Neural cell (in vitro differentiated cells): ENCODE measurements around the gene LCNL1. TPM values are rescaled to one million over a fixed set of nuclear protein-coding genes. Genes with fewer than 3 reads are reported as not detected.

Experiments used
- H2AFZ ChIP-seq: fragments of 200-600, 300-800 bp; sonication (generic), shearing (Covaris generic); 2 replicates; pipeline ENCODE4 v1.6.0; 2014; ENCODE audit warnings: low read depth, mild to moderate bottlenecking, antibody characterized with exemption, low read length, moderate library complexity
- H3F3A ChIP-seq: fragments of 200-600 bp; shearing (Covaris generic); 2 replicates; pipeline ENCODE4 v1.6.1; 2016; ENCODE audit warnings: mild to moderate bottlenecking, moderate library complexity, mixed read lengths, antibody characterized with exemption, low read length; ENCODE audit not compliant: insufficient read depth, poor library complexity, severe bottlenecking
- H3K27ac ChIP-seq: fragments of 200-600, 300-800 bp; sonication (generic), shearing (Covaris generic); 2 replicates; pipeline ENCODE4 v1.5.1; 2014; ENCODE audit warnings: mild to moderate bottlenecking, low read length, moderate library complexity
- H3K27me3 ChIP-seq: fragments of 300-800, 200-600 bp; sonication (generic), shearing (Covaris generic); 2 replicates; pipeline ENCODE4 v1.6.0; 2014; ENCODE audit warnings: mild to moderate bottlenecking, low read depth, low read length, moderate library complexity; ENCODE audit not compliant: insufficient read depth
- H3K36me3 ChIP-seq: fragments of 300-800, 200-600 bp; sonication (generic), shearing (Covaris generic); 2 replicates; pipeline ENCODE4 v1.5.1; 2014; ENCODE audit warnings: mild to moderate bottlenecking, antibody characterized with exemption, low read length, moderate library complexity; ENCODE audit not compliant: insufficient read depth
- H3K4me2 ChIP-seq: fragments of 300-800, 200-600 bp; sonication (generic), shearing (Covaris generic); 2 replicates; pipeline ENCODE4 v1.6.0; 2014; ENCODE audit warnings: mild to moderate bottlenecking, low read length
- H3K4me3 ChIP-seq: fragments of 300-800, 200-600 bp; sonication (generic), shearing (Covaris generic); 2 replicates; pipeline ENCODE4 v1.5.1; 2014; ENCODE audit warnings: mild to moderate bottlenecking, low read length, moderate library complexity
- H3K79me2 ChIP-seq: fragments of 200-600 bp; shearing (Covaris generic); replicated peaks from 2 replicates; pipeline ENCODE4 v1.6.0; 2014; ENCODE audit warnings: mild to moderate bottlenecking, low read length, moderate library complexity; ENCODE audit not compliant: insufficient read depth
- H3K9ac ChIP-seq: fragments of 300-800, 200-600 bp; sonication (generic), shearing (Covaris generic); 2 replicates; pipeline ENCODE4 v1.6.1; 2016; ENCODE audit warnings: mild to moderate bottlenecking, low read length, mixed read lengths
- H3K9me2 ChIP-seq: fragments of 200-600 bp; shearing (Covaris generic); 2 replicates; pipeline ENCODE4 v1.6.1; 2016; ENCODE audit warnings: mild to moderate bottlenecking, low read length, mixed read lengths; ENCODE audit not compliant: insufficient read depth
- H3K9me3 ChIP-seq: fragments of 200-600, 300-800 bp; sonication (generic), shearing (Covaris generic); 2 replicates; pipeline ENCODE4 v1.6.1; 2016; ENCODE audit warnings: mild to moderate bottlenecking, mixed run types, low read length, moderate library complexity, mixed read lengths
- H4K20me1 ChIP-seq: fragments of 200-600 bp; shearing (Covaris generic); 2 replicates; pipeline ENCODE4 v1.6.1; 2016; ENCODE audit warnings: mild to moderate bottlenecking, mixed run types; ENCODE audit not compliant: insufficient read depth
- CTCF ChIP-seq: fragments of 450-650 bp; IDR thresholded peaks from 2 replicates; pipeline ENCODE4 v1.5.1; 2014; ENCODE audit warnings: antibody characterized with exemption, mild to moderate bottlenecking, moderate library complexity; ENCODE audit not compliant: poor library complexity, severe bottlenecking
- EP300 ChIP-seq: fragments of 450-650 bp; conservative IDR thresholded peaks from 2 replicates; pipeline ENCODE4 v1.6.1; 2014; ENCODE audit warnings: antibody characterized with exemption, mild to moderate bottlenecking, moderate library complexity; ENCODE audit not compliant: poor library complexity, severe bottlenecking
- EZH2 ChIP-seq: fragments of 200-600, 300-800 bp; shearing (Covaris generic), sonication (generic); IDR thresholded peaks from 2 replicates; pipeline ENCODE4 v1.6.1; 2014; ENCODE audit warnings: antibody characterized with exemption, low read length, borderline replicate concordance, mild to moderate bottlenecking; ENCODE audit not compliant: insufficient read depth, poor library complexity, severe bottlenecking
- MXI1 ChIP-seq: fragments of 450-650 bp; conservative IDR thresholded peaks from 2 replicates; pipeline ENCODE4 v1.6.1; 2014; ENCODE audit warnings: antibody characterized with exemption, mild to moderate bottlenecking; ENCODE audit not compliant: poor library complexity, severe bottlenecking
- POLR2AphosphoS5 ChIP-seq: IDR thresholded peaks from 2 replicates; pipeline ENCODE4 v1.6.1; 2012
- RAD21 ChIP-seq: fragments of 450-650 bp; conservative IDR thresholded peaks from 2 replicates; pipeline ENCODE4 v1.6.1; 2014; ENCODE audit warnings: antibody characterized with exemption, mild to moderate bottlenecking, moderate library complexity
- REST ChIP-seq: IDR thresholded peaks from 2 replicates; pipeline ENCODE4 v1.6.1; 2012; ENCODE audit warnings: borderline replicate concordance
- SMC3 ChIP-seq: fragments of 450-650 bp; conservative IDR thresholded peaks from 2 replicates; pipeline ENCODE4 v1.6.1; 2014; ENCODE audit warnings: antibody characterized with exemption, mild to moderate bottlenecking, moderate library complexity; ENCODE audit not compliant: poor library complexity
- TAF1 ChIP-seq: IDR thresholded peaks from 2 replicates; pipeline ENCODE4 v1.6.1; 2012; ENCODE audit warnings: low read depth
- polyA plus RNA-seq: library from polyadenylated mRNA; depleted of rRNA; stranded (reverse); fragments of >200 nt; gene quantifications from 2 replicates; pipeline ENCODE4 v1.2.3, GENCODE V29; 2014

LCNL1 gene
- polyA plus RNA-seq, 1 donor from 2014 or later: not detected

- H3K9me2 ChIP-seq: no peaks in the 10 kb centered on the region
- no peaks in the 10 kb centered on the region for H3K36me3 ChIP-seq
- no peaks in the 10 kb centered on the region for H3K27me3 ChIP-seq
- H3K9ac ChIP-seq: peak within 1 kb of the TSS; percentile 86
- peak within 1 kb of the TSS; percentile 91 for H3K4me3 ChIP-seq
- no peaks in the 10 kb centered on the region for H4K20me1 ChIP-seq
- no peaks in the 10 kb centered on the region for H3F3A ChIP-seq
- H3K27ac ChIP-seq: peak within 1 kb of the TSS; percentile 49
- peak within 1 kb of the TSS; percentile 90 for H2AFZ ChIP-seq
- H3K79me2 ChIP-seq: peaks cover 5% of the 10 kb centered on the region
- H3K9me3 ChIP-seq: no peaks in the 10 kb centered on the region
- TF ChIP-seq POLR2AphosphoS5 (peak; percentile 3), CTCF (no peak), SMC3 (no peak), EZH2 (no peak), MXI1 (no peak)
- H3K4me2 ChIP-seq: peak within 1 kb of the TSS; percentile 91
Measured at GRCh38 chr9:137027369-137028262, 44.8 kb downstream of the LCNL1 start, which contains the start of gene ABCA2. TSS of gene ABCA2 (minus strand) at chr9:137028237. CDS start at chr9:137028140, 97 bp downstream.

- Histone ChIP-seq H3F3A (no peaks in the 10 kb centered on the region), H3K36me3 (no peaks in the 10 kb centered on the region), H3K27me3 (no peaks in the 10 kb centered on the region), H3K27ac (peak overlapping the region; percentile 49), H3K79me2 (peaks cover 5% of the 10 kb centered on the region), H3K9me2 (no peaks in the 10 kb centered on the region), H3K9ac (peak overlapping the region; percentile 86), H4K20me1 (no peaks in the 10 kb centered on the region), H3K9me3 (no peaks in the 10 kb centered on the region), H3K4me2 (peak overlapping the region; percentile 70), H3K4me3 (peak overlapping the region; percentile 91), H2AFZ (peak overlapping the region; percentile 90)
- TF ChIP-seq EZH2 (no peak), MXI1 (peak; percentile 24), RAD21 (no peak), TAF1 (no peak), SMC3 (no peak), EP300 (no peak), REST (peak; percentile 17), CTCF (peak; percentile 36), POLR2AphosphoS5 (peak; percentile 14)
Measured at GRCh38 chr9:137028263-137029057, 45.7 kb downstream of the LCNL1 start.
